22Rv1 (cell line): ENCODE measurements around the gene GABRG3.

Source experiments
- CTCF ChIP-seq: fragments of 450-650 bp; IDR thresholded peaks from 2 replicates; pipeline ENCODE4 v1.5.1; 2017; ENCODE audit warnings: mild to moderate bottlenecking
- ZFX ChIP-seq: fragments of 450-650 bp; IDR thresholded peaks from 2 replicates; pipeline ENCODE4 v1.6.1; 2017; ENCODE audit warnings: antibody characterized with exemption, borderline replicate concordance

- no peak for TF ChIP-seq CTCF
- TF ChIP-seq ZFX: no peak
Observed at GRCh38 chr15:27293607-27294006, 322.6 kb downstream of the GABRG3 start.
